ENCODE results near the gene RMRP. TPM values are rescaled to one million over a fixed set of nuclear protein-coding genes. Genes with fewer than 3 reads are reported as not detected.

Gene RMRP
- total and polyA plus RNA-seq, 2 donors from 2014 or later, result 36,256 TPM; not detected in 1

DNA sequence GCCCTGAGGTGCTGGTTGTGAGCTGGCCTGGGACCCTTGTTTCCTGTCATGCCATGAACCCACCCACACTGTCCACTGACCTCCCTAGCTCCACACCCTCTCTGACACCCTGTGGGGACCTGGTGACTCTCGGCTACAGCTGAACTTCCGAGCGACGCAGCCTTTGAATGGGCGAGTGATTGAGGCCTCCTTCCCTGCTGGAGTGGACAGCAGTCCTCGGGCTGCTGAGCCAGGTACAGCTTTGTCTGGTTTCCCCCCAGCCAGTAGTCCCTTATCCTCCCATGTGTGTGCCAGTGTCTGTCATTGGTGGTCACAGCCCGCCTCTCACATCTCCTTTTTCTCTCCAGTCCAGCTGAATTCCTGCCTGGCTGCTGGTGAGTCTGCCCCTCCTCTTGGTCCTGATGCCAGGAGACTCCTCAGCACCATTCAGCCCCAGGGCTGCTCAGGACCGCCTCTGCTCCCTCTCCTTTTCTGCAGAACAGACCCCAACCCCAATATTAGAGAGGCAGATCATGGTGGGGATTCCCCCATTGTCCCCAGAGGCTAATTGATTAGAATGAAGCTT is 22.0 kb upstream of the RMRP start:
- H3K27me3 ChIP-seq (ENCODE audit: control insufficient read depth, insufficient read depth, low read length), result no peaks in the 10 kb centered on the region
- peaks cover 0 to 3% (median 0%) of the 10 kb centered on the region in 3 donors for H3K4me1 ChIP-seq (ENCODE audit: control insufficient read depth in 2 of 3, insufficient read depth in 2 of 3, low read depth in 1 of 3, low read length in 3 of 3)
- intact Hi-C loops (cut with DNase I), result no loop called here
- no peak for FAIRE-seq
- no peak overlapping the region for H3K9ac ChIP-seq (ENCODE audit: low read length in 3 of 3)
- no peak overlapping the region for H3K27ac ChIP-seq (ENCODE audit: low read depth in 2 of 2, low read length in 2 of 2)
- H3K4me3 ChIP-seq (ENCODE audit: low read length in 3 of 3), result no peak overlapping the region
- H3K9me3 ChIP-seq (ENCODE audit: control insufficient read depth in 2 of 3, insufficient read depth in 1 of 3, low read length in 3 of 3), result no peaks in the 10 kb centered on the region
- no peaks in the 10 kb centered on the region for H3K36me3 ChIP-seq (ENCODE audit: control insufficient read depth in 2 of 3, insufficient read depth in 3 of 3, low read length in 3 of 3)
- TF ChIP-seq, protein P1, sequence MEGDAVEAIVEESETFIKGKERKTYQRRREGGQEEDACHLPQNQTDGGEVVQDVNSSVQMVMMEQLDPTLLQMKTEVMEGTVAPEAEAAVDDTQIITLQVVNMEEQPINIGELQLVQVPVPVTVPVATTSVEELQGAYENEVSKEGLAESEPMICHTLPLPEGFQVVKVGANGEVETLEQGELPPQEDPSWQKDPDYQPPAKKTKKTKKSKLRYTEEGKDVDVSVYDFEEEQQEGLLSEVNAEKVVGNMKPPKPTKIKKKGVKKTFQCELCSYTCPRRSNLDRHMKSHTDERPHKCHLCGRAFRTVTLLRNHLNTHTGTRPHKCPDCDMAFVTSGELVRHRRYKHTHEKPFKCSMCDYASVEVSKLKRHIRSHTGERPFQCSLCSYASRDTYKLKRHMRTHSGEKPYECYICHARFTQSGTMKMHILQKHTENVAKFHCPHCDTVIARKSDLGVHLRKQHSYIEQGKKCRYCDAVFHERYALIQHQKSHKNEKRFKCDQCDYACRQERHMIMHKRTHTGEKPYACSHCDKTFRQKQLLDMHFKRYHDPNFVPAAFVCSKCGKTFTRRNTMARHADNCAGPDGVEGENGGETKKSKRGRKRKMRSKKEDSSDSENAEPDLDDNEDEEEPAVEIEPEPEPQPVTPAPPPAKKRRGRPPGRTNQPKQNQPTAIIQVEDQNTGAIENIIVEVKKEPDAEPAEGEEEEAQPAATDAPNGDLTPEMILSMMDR (IDR thresholded peaks at IDR 0.05; ENCODE audit: borderline replicate concordance, extremely low read depth, insufficient read depth), result no peak
- peak in 1 of 5 donors; percentile 29 for DNase-seq

DNA sequence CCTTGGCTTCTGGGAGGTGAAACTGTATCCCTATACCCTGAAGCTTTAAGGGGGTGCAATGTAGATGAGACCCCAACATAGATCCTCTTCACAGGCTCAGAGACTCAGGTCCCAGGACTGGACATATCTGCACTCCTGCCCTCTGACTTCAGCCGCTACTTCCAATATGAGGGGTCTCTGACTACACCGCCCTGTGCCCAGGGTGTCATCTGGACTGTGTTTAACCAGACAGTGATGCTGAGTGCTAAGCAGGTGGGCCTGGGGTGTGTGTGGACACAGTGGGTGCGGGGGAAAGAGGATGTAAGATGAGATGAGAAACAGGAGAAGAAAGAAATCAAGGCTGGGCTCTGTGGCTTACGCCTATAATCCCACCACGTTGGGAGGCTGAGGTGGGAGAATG is 21.3 kb upstream of the RMRP start:
- DNase-seq (peak in 1 of 5 donors; percentile 49), FAIRE-seq (no peak)
- no peaks in the 10 kb centered on the region for H3K27me3 ChIP-seq (ENCODE audit: control insufficient read depth, insufficient read depth, low read length)
- H3K9ac ChIP-seq (ENCODE audit: low read length in 3 of 3), result no peak overlapping the region
- H3K27ac ChIP-seq (ENCODE audit: low read depth in 2 of 2, low read length in 2 of 2), result no peak overlapping the region
- TF ChIP-seq, protein P1 (IDR thresholded peaks at IDR 0.05; ENCODE audit: borderline replicate concordance, extremely low read depth, insufficient read depth), result no peak
- H3K4me3 ChIP-seq (ENCODE audit: low read length in 3 of 3), result no peak overlapping the region
- no peaks in the 10 kb centered on the region for H3K36me3 ChIP-seq (ENCODE audit: control insufficient read depth in 2 of 3, insufficient read depth in 3 of 3, low read length in 3 of 3)
- intact Hi-C loops (cut with DNase I), result no loop called here
- no peaks in the 10 kb centered on the region for H3K9me3 ChIP-seq (ENCODE audit: control insufficient read depth in 2 of 3, insufficient read depth in 1 of 3, low read length in 3 of 3)
- peaks cover 0 to 3% (median 0%) of the 10 kb centered on the region in 3 donors for H3K4me1 ChIP-seq (ENCODE audit: control insufficient read depth in 2 of 3, insufficient read depth in 2 of 3, low read depth in 1 of 3, low read length in 3 of 3)

GRCh38 chr9:35675732-35676392 is 18.0 kb upstream of the RMRP start:
- Histone ChIP-seq H3K27ac (ENCODE audit: low read depth in 2 of 2, low read length in 2 of 2) (no peak overlapping the region), H3K4me3 (ENCODE audit: low read length in 3 of 3) (peak overlapping the region; percentile 13 to 53 (median 39)), H3K9ac (ENCODE audit: low read length in 3 of 3) (peak overlapping the region in 1 of 3 donors; percentile 51), H3K9me3 (ENCODE audit: control insufficient read depth in 2 of 3, insufficient read depth in 1 of 3, low read length in 3 of 3) (no peaks in the 10 kb centered on the region), H3K36me3 (ENCODE audit: control insufficient read depth in 2 of 3, insufficient read depth in 3 of 3, low read length in 3 of 3) (no peaks in the 10 kb centered on the region), H3K4me1 (ENCODE audit: control insufficient read depth in 2 of 3, insufficient read depth in 2 of 3, low read depth in 1 of 3, low read length in 3 of 3) (peaks cover 0 to 3% (median 0%) of the 10 kb centered on the region in 3 donors), H3K27me3 (ENCODE audit: control insufficient read depth, insufficient read depth, low read length) (no peaks in the 10 kb centered on the region)
- TF ChIP-seq, protein P1 (IDR thresholded peaks at IDR 0.05; ENCODE audit: borderline replicate concordance, extremely low read depth, insufficient read depth), result no peak
- FAIRE-seq, result no peak
- intact Hi-C loops (cut with DNase I), result no loop called here
- peak; percentile 86 to 95 (median 91) for DNase-seq

Data from kidney (tissue), 14 donors.